GM19351 (cell line): ENCODE measurements around the gene SPEN.
"Not testable (repeated sequence)": the region's sequence is repeated elsewhere in the genome, so short reads cannot be mapped to it uniquely, and the experiment has no call there.

ENCODE experiments used
- ATAC-seq: cut with Tn5 transposase; IDR thresholded peaks from one replicate; pipeline ENCODE4 v1.9.1; 2021; ENCODE audit warnings: mild to moderate bottlenecking, moderate library complexity; ENCODE audit not compliant: unreplicated experiment

The SPEN gene

DNA sequence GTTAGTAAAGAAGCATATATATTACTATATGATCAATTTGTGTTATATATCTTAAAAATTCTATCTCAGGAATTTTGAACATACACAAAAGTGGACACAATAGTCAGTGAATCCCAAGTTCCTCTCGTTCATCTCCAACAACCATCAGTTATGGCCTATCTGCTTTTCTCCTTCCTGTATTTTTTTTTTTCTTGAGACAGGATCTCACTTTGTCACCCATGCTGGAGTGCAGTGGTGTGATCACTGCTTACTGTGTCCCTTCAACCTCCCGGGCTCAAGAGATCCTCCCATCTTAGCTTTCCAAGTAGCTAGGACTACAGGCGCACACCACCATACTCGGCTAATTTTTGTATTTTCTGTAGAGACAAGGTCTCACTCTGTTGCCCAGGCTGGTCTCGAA is 9.4 kb downstream of the SPEN start:
- ATAC-seq = no peak

DNA sequence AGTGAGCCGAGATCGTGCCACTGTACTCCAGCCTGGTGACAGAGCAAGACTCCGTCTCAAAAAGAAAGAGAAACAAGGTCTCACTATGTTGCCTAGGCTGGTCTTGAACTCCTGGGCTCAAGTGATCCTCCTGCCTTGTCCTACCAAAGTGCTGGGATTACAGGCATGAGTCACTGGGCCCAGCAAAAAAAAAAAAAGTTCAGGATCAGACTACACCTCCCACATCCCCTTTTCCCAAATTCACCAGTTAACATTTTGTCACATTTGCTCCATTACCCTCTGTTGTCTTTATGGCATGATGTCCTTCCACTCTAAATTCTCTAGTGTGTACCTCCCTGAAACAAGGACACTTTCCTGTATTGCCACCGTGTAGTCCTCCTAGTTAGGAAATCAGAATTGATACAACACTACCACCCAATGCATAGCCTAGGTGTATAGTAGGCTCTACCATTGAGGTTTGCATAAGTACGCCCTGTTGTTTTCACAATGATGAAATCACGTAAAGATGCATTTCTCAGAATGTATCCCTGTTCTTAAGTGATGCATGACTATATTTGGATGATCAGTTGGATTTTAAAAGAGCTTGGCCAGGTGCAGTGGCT is 10.7 kb downstream of the SPEN start:
- ATAC-seq = no peak

DNA sequence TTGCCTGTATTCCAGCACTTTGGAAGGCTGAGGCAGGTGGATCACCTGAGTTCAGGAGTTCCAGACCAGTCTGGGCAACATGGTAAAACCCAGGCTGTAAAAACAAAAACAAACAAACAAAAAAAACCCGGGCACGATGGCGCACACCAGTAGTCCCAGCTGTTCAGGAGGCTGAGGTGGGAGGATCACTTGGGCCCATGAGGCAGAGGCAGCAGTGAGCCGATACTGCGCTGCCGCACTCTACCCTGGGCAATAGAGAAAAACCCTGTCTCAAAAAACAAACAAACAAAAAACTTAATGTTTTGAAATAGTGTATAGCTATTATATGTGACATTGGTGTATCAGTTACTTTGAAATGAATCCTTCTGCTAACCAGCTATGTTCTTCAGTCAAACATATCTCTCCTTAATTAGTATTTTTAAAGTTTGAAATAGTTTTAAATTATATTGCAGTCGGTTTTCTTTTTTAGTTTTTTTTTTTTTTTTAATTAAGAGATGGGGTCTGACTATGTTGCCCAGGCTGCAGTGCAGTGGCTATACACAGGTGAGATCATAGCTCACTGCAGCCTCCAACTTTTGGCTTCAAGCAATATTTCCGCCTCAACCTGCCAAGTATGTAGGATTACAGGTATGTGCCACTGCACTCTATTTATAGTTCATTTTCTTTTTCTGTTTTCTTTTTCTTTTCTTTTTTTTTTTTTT is 11.3 kb downstream of the SPEN start:
- no peak for ATAC-seq

DNA sequence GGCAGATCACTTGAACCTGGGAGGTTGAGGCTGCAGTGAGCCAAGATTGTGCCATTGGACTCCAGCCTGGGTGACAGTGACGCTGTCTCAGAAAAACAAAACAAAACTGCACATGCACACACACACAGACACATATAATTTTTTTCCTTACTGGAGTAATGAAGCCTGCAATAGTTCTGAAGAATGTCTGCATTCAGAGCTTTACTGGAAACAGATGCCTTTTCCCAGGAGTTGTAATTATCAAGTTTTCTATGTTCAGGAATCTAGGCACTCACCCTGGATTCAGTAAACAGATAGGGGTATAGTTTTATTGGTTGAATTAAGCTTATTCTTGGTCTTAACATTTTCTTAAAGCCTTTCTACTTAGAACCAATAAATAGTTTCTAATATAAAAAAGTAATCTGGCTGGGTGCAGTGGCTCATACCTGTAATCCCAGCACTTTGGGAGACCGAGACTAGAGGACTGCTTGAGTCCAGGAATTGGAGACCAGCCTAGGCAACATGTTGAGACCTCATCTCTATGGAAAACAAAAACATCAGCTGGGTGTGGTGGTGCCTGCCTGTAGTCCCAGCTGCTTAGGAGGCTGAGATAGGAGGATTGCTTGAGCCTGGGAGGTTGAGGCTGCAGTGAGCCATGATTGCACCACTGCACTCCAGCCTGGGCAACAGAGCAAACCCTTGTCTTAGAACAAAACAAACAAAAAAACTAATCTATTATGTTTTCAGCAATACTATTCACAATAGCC is 15.8 kb downstream of the SPEN start:
- no peak for ATAC-seq

DNA sequence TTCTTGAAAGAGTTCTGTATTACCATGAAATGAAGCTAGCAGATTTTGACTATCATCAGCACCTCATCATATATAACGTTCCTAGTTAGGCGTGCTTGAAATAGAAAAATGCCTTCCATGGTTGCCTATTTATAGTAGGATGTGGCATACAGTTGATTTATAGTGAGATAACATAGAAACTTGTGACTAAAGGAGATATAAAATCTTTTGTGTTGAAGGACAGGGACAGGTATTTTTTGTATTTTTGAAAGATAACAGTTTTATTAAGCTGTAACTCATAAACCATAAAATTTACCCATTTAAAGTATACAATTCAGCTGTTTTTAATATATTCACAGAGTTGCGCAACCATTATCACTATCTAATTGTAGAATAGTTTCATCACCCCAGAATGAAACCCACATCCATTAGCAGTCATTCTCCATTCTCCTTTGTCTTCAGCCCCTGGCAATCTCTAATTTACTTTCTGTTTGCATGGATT is 19.3 kb downstream of the SPEN start:
- ATAC-seq = no peak

DNA sequence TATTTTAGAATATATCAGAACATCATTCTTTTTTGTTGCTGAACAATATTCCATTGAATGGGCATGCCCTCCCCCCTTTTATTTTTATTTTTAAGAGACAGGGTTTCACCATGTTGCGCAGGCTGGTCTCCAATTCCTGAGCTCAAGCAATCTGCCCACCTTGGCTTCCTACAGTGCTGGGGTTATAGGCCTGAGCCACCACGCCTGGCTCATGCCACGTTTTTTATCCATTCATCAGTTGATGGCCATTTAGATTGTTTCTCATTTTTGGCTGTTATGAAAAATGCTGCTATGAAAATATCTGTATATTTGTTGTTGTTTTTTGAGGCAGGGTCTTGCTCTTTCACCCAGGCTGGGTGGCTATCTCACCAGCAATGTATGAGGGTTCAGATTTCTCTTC is 19.8 kb downstream of the SPEN start:
- ATAC-seq = no peak

DNA sequence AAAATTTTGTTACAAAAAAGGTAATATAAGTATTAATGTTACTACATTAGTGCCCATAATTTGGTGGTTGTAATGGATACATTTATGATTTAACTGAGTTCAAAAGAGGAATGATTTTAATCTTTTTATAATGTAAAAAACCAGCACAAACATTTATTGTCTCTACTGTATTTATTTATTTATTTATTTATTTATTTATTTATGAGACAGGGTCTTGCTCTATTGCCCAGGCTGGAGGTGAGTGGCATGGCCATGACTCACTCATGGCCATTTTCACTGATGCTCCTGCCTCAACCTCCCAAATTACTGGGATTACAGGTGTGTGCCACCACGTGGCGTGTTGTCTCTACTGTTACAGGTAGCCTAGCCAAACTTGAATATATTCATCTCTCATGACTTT is 21.9 kb downstream of the SPEN start:
- no peak for ATAC-seq

DNA sequence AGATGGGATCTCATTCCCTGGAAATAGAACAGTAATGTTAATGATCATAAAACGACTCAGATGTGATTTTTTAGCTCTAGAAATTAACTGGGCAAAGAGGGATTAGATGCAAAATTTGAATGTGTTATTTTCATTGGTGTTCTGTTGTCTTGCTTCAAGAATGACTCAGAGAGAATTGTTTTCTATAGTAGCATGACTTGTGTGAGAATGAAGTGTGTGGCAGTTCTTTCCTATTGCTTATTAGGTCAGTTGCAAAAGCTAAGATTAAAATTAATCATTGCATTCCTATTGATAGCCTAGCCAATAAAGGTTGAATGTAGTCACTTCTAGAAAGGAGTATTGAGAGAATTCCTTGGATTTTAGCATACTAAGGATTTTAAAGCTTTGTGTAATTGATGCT is 22.9 kb downstream of the SPEN start:
- ATAC-seq = no peak

DNA sequence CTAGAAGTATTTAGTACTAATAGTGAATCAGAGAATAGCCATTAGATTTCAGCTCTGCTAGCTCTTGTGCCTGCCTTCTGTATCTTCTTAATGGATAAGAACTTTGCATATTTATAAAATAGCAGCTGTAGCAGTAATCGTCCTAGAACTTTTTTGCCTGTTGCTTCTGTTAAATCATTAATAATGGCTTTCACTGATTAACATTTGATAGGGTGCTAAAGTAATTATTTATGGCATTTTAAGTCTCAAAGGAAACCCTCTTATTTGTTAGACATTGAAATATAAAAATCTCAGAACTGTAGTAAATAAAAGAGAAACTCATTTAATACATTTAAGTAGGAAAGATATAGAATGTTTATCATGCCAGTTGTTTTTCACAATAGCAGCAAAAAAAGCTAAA is 27.0 kb downstream of the SPEN start:
- ATAC-seq = no peak

DNA sequence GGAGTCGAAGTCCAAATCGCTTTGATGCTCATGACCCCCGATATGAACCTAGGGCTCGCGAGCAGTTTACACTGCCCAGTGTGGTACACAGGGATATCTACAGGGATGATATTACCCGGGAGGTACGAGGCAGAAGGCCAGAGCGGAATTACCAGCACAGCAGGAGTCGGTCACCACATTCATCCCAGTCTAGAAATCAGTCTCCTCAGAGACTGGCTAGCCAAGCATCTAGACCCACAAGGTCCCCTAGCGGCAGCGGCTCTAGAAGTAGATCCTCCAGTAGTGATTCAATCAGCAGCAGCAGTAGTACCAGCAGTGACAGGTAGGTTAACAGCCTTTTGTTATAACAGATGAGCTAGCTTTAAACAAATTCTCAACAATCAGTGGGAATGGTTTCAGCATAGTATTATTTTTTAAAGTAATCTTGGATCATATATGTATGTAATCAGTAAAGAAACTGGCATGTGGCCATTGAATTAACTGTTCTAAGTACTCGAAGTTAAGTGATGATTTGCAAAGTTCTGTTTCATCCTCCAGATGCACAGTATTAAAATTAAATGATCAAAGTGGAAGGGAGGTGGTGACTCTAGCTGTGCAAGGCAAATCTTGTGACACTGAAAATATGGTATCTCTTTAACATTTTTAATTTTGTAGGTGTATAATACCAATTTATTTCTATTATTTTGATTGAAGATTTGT is 29.0 kb downstream of the SPEN start:
- no peak for ATAC-seq

DNA sequence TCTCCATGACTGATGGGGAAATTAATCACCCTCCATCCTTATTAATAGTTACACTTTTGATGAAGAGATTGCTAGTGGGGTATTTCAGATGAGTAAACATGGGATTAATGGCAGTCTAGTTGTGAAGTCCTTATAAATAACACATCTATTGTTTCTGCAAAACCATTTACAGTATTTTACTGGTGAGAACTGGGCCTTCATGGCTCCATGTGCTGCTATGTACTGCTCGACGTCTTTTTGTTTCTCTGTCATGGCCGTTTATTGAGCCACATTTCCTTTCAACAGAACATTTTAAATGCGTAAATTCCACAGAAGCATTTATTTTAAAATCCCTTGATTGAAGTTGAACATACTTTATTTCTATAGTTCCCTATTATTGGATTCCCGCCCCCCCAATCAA is 34.5 kb downstream of the SPEN start:
- no peak for ATAC-seq

DNA sequence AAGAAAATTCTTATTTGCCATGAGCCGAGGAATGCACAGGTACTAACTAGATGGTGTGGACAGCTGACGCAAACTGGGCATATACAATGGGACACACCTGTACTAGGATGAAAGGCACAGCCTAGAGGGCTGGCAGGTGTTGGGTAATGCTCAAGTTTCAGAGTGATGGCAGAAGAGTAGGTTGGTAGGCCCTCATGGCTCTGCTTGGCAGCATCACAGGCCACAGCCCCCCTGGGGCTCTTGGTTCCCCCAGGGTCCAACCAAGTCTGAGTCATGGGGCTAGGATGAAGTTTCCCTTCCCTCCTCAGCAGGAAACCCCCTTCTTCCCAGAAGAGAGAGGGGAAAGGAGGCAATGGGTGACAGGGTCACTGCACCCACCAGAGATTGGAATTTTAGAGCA is 35.2 kb downstream of the SPEN start:
- ATAC-seq = no peak

DNA sequence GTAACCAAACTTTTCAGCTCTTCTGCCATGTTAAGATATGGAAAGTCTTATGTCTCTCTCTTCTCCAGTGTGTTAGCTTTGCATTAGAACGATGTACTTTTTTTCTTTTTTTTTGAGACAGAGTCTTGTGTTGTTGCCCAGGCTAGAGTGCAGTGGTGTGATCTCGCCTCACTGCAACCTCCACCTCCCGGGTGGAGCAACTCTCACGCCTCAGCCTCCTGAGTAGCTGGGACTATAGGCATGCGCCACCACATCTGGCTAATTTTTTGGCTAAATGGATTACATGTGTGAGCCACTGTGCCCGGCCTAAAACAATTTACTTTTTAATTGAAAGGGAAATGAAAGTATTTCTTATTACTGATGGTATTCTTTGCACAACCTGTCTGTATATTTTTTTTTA is 35.8 kb downstream of the SPEN start:
- ATAC-seq = no peak

DNA sequence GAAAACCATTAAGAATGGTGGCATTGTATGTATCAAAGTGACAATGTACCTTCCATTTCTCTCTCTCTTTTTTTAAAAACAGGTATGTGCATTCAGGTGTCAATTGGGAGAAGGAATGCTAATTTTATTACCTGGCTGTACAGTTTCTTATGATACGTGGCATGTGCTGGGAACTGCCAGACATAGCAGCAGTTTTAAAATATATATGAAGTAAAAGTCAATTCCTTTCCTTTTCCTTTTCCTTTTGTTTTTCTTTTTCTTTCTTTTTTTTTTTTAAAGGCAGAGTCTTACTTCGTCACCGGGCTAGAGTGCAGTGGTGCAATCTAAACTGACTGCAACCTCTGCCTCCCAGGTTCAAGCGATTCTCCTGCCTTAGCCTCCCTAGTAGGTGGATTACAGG is 37.0 kb downstream of the SPEN start:
- no peak for ATAC-seq

DNA sequence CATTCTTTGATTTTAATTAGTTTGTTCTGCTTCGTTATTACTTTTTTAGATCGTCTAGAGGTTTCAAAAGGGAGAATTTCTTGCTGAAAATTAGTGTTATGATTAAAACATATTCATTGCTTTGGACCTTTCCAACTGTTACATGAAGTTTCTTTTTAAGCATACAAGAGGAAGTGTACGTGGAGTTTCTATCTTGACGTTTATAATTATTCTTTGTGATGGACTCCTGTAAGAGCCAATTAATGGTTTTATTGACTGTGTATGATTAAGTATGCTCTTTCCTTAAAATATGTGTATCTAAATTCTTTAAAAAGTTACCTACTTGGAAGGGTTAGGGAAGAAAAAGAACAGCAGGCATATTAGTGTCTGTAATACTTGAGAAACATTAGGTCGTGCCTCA is 37.8 kb downstream of the SPEN start:
- ATAC-seq = no peak

DNA sequence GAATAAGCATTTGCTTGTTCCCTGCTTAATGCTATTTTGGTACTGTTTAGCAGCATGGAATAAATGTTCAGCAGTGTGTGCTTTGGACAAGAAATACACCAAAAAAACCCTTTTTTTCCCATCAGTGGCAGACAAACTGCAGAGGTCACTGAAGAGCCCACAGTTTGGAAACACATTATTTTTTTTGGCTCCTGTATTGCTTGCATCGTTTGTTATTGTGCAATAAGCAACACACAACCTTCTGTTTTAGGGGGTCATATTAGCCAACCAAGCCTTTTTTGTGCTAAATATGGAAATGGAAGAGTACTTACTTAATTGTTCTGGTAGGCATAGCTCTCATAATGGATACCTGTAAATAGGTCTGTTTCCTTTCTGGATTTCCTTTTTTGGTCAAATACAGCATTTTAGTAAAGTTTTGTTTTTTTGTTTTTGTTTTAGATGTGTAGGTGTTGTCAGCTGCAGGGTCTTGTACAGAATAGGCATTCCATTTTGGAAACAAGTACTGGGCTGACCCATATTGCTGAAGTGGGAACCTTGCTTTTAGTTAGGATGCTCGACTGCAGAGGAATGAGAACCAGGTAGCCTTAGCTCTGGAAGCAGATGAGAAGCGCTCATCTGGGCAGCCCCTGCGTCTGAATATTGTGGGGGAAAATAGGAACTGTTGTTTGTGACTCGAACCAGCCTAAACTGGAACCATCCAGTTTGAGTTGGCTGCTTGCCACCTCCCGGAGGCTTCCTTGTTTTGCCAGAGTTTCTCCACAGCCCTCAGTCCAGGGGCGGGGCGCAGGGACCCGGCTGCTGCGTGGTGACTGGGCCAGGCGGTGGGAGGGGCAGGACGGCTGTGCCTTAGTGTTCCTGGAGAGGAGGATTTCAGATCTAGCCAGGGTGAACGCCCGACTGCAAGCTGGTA is 38.4 kb downstream of the SPEN start:
- ATAC-seq = no peak

DNA sequence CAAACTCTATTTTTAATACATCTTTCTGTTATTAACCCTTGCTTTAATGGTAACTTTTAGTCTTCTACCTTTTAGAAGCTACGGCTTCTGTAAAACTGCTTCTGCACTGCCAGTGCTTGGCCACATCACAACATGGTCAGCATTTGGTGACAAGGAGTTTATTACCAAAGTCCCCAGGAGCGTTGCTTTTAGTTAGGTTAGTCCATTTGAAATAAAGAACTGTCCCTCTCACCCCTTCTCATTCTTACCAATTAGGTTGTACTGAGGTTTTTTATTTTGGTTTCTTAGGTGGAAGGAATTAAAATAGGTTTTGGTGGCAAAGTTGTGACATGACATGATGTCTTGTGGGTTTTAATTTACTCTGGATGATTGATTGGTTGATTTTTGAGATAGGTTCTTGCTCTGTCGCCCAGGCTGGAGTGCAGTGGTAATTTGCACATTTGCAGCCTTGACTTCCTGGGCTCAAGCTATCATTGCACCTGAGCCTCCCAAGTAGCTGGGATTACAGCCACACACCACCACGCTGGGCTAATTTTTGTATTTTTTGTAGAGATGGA is 39.2 kb downstream of the SPEN start:
- ATAC-seq = no peak

DNA sequence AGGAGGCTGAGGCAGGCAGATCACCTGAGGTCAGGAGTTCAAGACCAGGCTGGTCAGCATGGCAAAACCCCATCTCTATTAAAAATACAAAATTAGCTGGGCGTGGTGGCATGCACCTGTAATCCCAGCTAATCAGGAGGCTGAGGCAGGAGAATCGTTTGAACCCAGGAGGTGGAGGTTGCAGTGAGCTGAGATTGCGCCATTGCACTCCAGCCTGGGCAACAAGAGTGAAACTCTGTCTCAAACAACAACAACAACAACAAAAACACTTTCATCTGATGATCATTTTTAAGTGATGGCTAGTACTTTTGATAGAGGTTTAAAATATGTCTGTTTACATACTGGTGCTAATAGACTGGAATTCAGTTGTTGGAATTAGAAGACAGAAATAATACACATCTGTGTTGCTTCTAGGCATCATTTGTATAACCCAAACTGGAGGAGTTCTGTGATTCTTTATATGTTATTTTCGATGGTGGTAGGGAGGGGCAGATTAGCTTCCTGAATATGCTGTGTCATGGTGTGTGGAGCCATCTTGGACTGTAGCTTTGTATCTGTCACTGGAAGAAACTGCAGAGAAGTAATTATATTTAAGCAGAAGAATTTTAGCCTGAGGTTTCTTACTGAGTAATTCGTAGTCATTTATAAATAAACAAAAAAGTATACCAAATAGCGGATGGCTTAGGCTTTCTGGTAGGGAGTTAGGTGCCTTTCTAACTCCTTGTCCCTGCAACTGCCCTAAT is 45.5 kb downstream of the SPEN start:
- ATAC-seq = not testable (repeated sequence)

DNA sequence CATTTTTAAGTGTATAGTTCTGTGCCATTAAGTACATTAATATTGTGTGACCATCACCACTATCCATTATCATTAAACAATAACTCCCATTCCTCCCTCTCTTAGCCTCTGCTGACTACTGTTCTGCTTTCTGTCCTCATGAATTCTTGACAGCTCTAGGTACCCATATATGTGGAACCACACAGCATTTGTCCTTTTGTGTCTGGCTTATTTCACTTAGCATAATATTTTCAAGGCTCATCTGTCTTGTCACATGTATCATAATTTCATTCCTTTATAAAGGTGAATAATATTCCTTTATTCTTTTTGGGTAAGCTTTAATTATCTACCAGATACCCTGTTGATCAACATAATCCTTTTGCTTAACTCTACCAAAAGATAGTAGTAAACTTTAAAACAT is 47.7 kb downstream of the SPEN start:
- ATAC-seq = no peak
